ENCODE data around the gene MIEF1.
"Not testable (repeated sequence)": the region's sequence is repeated elsewhere in the genome, so short reads cannot be mapped to it uniquely, and the experiment has no call there.

The MIEF1 gene

GRCh38 chr22:39507021-39507420, 4.9 kb downstream of the MIEF1 start:
- H3K36me3 ChIP-seq (ENCODE audit: insufficient read depth, low read length), result peaks cover 22% of the 10 kb centered on the region
- H3K4me1 ChIP-seq (ENCODE audit: insufficient read depth, low read length); H3K9ac ChIP-seq (ENCODE audit: low read depth, low read length); H3K9me3 ChIP-seq (ENCODE audit: control insufficient read depth, insufficient read depth, low read length): not testable (repeated sequence)

GRCh38 chr22:39508393-39508792, 6.3 kb downstream of the MIEF1 start:
- Histone ChIP-seq H3K9ac (ENCODE audit: low read depth, low read length) (no peak overlapping the region), H3K36me3 (ENCODE audit: insufficient read depth, low read length) (peaks cover 29% of the 10 kb centered on the region), H3K4me1 (ENCODE audit: insufficient read depth, low read length) (peaks cover under 1% of the 10 kb centered on the region; the same call in 1 of the 2 replicates), H3K9me3 (ENCODE audit: control insufficient read depth, insufficient read depth, low read length) (no peaks in the 10 kb centered on the region)

GRCh38 chr22:39510529-39511149, 8.5 kb downstream of the MIEF1 start:
- H3K4me1 ChIP-seq (ENCODE audit: insufficient read depth, low read length), result no peaks in the 10 kb centered on the region
- no peaks in the 10 kb centered on the region for H3K9me3 ChIP-seq (ENCODE audit: control insufficient read depth, insufficient read depth, low read length)
- peaks cover 39% of the 10 kb centered on the region for H3K36me3 ChIP-seq (ENCODE audit: insufficient read depth, low read length)
- no peak overlapping the region for H3K9ac ChIP-seq (ENCODE audit: low read depth, low read length)

GRCh38 chr22:39511226-39511625, 9.1 kb downstream of the MIEF1 start:
- Histone ChIP-seq H3K36me3 (ENCODE audit: insufficient read depth, low read length) (peaks cover 34% of the 10 kb centered on the region), H3K9me3 (ENCODE audit: control insufficient read depth, insufficient read depth, low read length) (no peaks in the 10 kb centered on the region), H3K4me1 (ENCODE audit: insufficient read depth, low read length) (no peaks in the 10 kb centered on the region), H3K9ac (ENCODE audit: low read depth, low read length) (no peak overlapping the region)

- H3K4me1 ChIP-seq (ENCODE audit: insufficient read depth, low read length), result no peaks in the 10 kb centered on the region
- H3K9me3 ChIP-seq (ENCODE audit: control insufficient read depth, insufficient read depth, low read length), result no peaks in the 10 kb centered on the region
- no peak overlapping the region for H3K9ac ChIP-seq (ENCODE audit: low read depth, low read length)
- peaks cover 32% of the 10 kb centered on the region for H3K36me3 ChIP-seq (ENCODE audit: insufficient read depth, low read length)
Observed at GRCh38 chr22:39512026-39512425, 9.9 kb downstream of the MIEF1 start.

- Histone ChIP-seq H3K36me3 (ENCODE audit: insufficient read depth, low read length) (peaks cover 28% of the 10 kb centered on the region), H3K9ac (ENCODE audit: low read depth, low read length) (no peak overlapping the region)
Observed at GRCh38 chr22:39513791-39514190, 11.7 kb downstream of the MIEF1 start.

GRCh38 chr22:39514373-39514973, 12.4 kb downstream of the MIEF1 start:
- Histone ChIP-seq H3K4me1 (ENCODE audit: insufficient read depth, low read length) (peaks cover 6% of the 10 kb centered on the region), H3K9ac (ENCODE audit: low read depth, low read length) (no peak overlapping the region), H3K36me3 (ENCODE audit: insufficient read depth, low read length) (peaks cover 28% of the 10 kb centered on the region), H3K9me3 (ENCODE audit: control insufficient read depth, insufficient read depth, low read length) (no peaks in the 10 kb centered on the region)

More at GRCh38 chr22:39513791-39514190, 11.7 kb downstream of the MIEF1 start:
- H3K4me1 ChIP-seq (ENCODE audit: insufficient read depth, low read length), result peaks cover 3% of the 10 kb centered on the region
- no peaks in the 10 kb centered on the region for H3K9me3 ChIP-seq (ENCODE audit: control insufficient read depth, insufficient read depth, low read length)

- H3K9me3 ChIP-seq (ENCODE audit: control insufficient read depth, insufficient read depth, low read length), result no peaks in the 10 kb centered on the region
- peaks cover 28% of the 10 kb centered on the region for H3K36me3 ChIP-seq (ENCODE audit: insufficient read depth, low read length)
- H3K4me1 ChIP-seq (ENCODE audit: insufficient read depth, low read length), result peaks cover 6% of the 10 kb centered on the region
- no peak overlapping the region for H3K9ac ChIP-seq (ENCODE audit: low read depth, low read length)
Observed at GRCh38 chr22:39515266-39516050, 13.4 kb downstream of the MIEF1 start.

- no peaks in the 10 kb centered on the region for H3K9me3 ChIP-seq (ENCODE audit: control insufficient read depth, insufficient read depth, low read length)
- H3K36me3 ChIP-seq (ENCODE audit: insufficient read depth, low read length), result peaks cover 32% of the 10 kb centered on the region
- H3K9ac ChIP-seq (ENCODE audit: low read depth, low read length), result no peak overlapping the region
- peaks cover 6% of the 10 kb centered on the region for H3K4me1 ChIP-seq (ENCODE audit: insufficient read depth, low read length)
Observed at GRCh38 chr22:39517470-39517869, 15.4 kb downstream of the MIEF1 start.

- Histone ChIP-seq H3K9ac (ENCODE audit: low read depth, low read length) (peak overlapping the region; percentile 99; the same call in 1 of the 2 replicates), H3K4me1 (ENCODE audit: insufficient read depth, low read length) (peaks cover 6% of the 10 kb centered on the region), H3K9me3 (ENCODE audit: control insufficient read depth, insufficient read depth, low read length) (no peaks in the 10 kb centered on the region), H3K36me3 (ENCODE audit: insufficient read depth, low read length) (peaks cover 39% of the 10 kb centered on the region)
Observed at GRCh38 chr22:39518144-39518786, 16.2 kb downstream of the MIEF1 start.

GRCh38 chr22:39518996-39519680, 17.0 kb downstream of the MIEF1 start:
- Histone ChIP-seq H3K36me3 (ENCODE audit: insufficient read depth, low read length) (peaks cover 38% of the 10 kb centered on the region), H3K9me3 (ENCODE audit: control insufficient read depth, insufficient read depth, low read length) (no peaks in the 10 kb centered on the region), H3K9ac (ENCODE audit: low read depth, low read length) (peak overlapping the region; percentile 99), H3K4me1 (ENCODE audit: insufficient read depth, low read length) (peaks cover 6% of the 10 kb centered on the region)

GRCh38 chr22:39519681-39520225, 17.7 kb downstream of the MIEF1 start:
- Histone ChIP-seq H3K9ac (ENCODE audit: low read depth, low read length) (peak overlapping the region; percentile 99), H3K4me1 (ENCODE audit: insufficient read depth, low read length) (peaks cover 6% of the 10 kb centered on the region), H3K36me3 (ENCODE audit: insufficient read depth, low read length) (peaks cover 39% of the 10 kb centered on the region), H3K9me3 (ENCODE audit: control insufficient read depth, insufficient read depth, low read length) (no peaks in the 10 kb centered on the region)

- Histone ChIP-seq H3K9ac (ENCODE audit: low read depth, low read length) (peak within 1 kb of the TSS; percentile 99), H3K4me1 (ENCODE audit: insufficient read depth, low read length) (peaks cover 6% of the 10 kb centered on the region), H3K9me3 (ENCODE audit: control insufficient read depth, insufficient read depth, low read length) (no peaks in the 10 kb centered on the region), H3K36me3 (ENCODE audit: insufficient read depth, low read length) (peaks cover 32% of the 10 kb centered on the region)
Observed at GRCh38 chr22:39520226-39521105, 18.4 kb downstream of the MIEF1 start, which contains the start of gene ATF4. Gene ATF4, plus strand, starts transcription at chr22:39520562. Its CDS starts 884 bp downstream, at chr22:39521446.
